SU-DHL-6 (cell line): ENCODE results near the gene ACSL6.

Experiments used
- EZH2phosphoT487 ChIP-seq: fragments of 200-600 bp; sonication (generic), shearing (Covaris generic); conservative IDR thresholded peaks from 2 replicates; pipeline ENCODE4 v1.6.1; 2018; ENCODE audit warnings: mild to moderate bottlenecking, antibody characterized with exemption, low read length, moderate library complexity, mixed read lengths
- TF ChIP-seq, protein P1 (sequence below): fragments of 200-600 bp; sonication (generic); IDR thresholded peaks from one replicate; pipeline ENCODE4 v1.5.1; 2017; ENCODE audit warnings: antibody characterized with exemption, mild to moderate bottlenecking, low read length, moderate library complexity; ENCODE audit not compliant: insufficient read depth, poor library complexity, severe bottlenecking

DNA sequence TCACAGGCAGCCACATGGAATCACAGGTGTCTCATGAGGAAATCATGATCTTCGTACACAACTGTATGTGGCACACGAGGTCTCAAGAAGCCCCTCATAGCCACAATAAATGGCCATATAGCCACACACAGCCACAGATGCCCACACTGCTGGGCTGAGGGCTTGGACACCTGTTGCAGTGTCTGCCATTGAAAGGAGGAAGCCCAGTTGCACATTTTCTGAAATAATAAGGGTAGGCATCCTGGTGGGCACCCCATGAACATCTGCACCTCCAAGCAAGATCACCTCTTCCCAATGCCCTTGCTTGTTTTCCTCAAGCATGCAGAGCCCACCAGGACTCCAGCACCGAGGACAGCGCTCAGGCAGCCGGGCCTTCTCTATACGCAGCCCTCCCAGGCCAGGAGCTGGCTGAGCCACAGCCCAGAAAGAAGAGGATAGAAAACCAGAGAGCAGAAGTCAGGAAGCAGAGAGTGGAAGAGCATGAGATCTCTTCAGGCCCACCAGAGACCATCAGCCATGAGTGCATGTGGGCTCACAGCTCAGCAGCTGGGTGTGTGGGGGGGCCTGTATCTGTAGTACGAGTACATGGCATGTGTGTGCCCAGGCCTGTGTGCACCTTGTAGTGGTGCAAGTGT, 1.0 kb upstream of the ACSL6 start:
- TF ChIP-seq, protein P1, sequence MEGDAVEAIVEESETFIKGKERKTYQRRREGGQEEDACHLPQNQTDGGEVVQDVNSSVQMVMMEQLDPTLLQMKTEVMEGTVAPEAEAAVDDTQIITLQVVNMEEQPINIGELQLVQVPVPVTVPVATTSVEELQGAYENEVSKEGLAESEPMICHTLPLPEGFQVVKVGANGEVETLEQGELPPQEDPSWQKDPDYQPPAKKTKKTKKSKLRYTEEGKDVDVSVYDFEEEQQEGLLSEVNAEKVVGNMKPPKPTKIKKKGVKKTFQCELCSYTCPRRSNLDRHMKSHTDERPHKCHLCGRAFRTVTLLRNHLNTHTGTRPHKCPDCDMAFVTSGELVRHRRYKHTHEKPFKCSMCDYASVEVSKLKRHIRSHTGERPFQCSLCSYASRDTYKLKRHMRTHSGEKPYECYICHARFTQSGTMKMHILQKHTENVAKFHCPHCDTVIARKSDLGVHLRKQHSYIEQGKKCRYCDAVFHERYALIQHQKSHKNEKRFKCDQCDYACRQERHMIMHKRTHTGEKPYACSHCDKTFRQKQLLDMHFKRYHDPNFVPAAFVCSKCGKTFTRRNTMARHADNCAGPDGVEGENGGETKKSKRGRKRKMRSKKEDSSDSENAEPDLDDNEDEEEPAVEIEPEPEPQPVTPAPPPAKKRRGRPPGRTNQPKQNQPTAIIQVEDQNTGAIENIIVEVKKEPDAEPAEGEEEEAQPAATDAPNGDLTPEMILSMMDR: no peak
- TF ChIP-seq EZH2phosphoT487: no peak
